Upper lobe of left lung (tissue), 6 donors: Measurements from ENCODE around the gene FBXO41. TPM values are rescaled to one million over a fixed set of nuclear protein-coding genes. Genes with fewer than 3 reads are reported as not detected.

Experiments used
- ATAC-seq, 2 donors: fragments of 200-7000 bp; cut with Tn5 transposase; one replicate each; pipeline ENCODE4 v1.9.1; 2022; ENCODE audit warnings: mild to moderate bottlenecking in 2 of 2, moderate library complexity in 2 of 2; ENCODE audit not compliant: low FRiP score in 2 of 2
- DNase-seq, 2 donors: peaks; one replicate each; pipeline ENCODE4 v3.0.0-alpha.2; 2019 to 2020
- H3K27ac ChIP-seq, 4 donors: fragments of 200-600 bp; sonication (generic); one replicate each; pipeline ENCODE4 v1.5.1; 2016 to 2019
- H3K27me3 ChIP-seq, 4 donors: fragments of 200-600 bp; sonication (generic); one replicate each; pipeline ENCODE4 v1.5.1; 2017 to 2019
- H3K36me3 ChIP-seq, 4 donors: fragments of 200-600 bp; sonication (generic); one replicate each; pipeline ENCODE4 v1.5.1; 2016 to 2019
- H3K4me1 ChIP-seq, 4 donors: fragments of 200-600 bp; sonication (generic); one replicate each; pipeline ENCODE4 v1.5.1; 2018 to 2019
- H3K4me3 ChIP-seq, 4 donors: fragments of 200-600 bp; sonication (generic); one replicate each; pipeline ENCODE4 v1.5.1; 2017 to 2019; ENCODE audit warnings: mild to moderate bottlenecking in 2 of 4, moderate library complexity in 1 of 4
- H3K9me3 ChIP-seq, 4 donors: fragments of 200-600 bp; sonication (generic); one replicate each; pipeline ENCODE4 v1.5.1; 2018 to 2019
- CTCF ChIP-seq, 6 experiments: fragments of 450-650 bp in 4 of 6; fragments of 200-600 bp in 2 of 6; sonication (generic) in 2 of 6; IDR thresholded peaks; one replicate each; pipeline ENCODE4 v1.5.1; 2016 to 2019; ENCODE audit warnings: antibody characterized with exemption in 6 of 6
- EP300 ChIP-seq, 4 donors: sonication (generic); formaldehyde crosslinking; IDR thresholded peaks; one replicate each; pipeline ENCODE4 v1.5.1; 2017; ENCODE audit warnings: antibody characterized with exemption in 4 of 4, control low read depth in 2 of 4
- POLR2A ChIP-seq, 4 donors: fragments of 450-650 bp; IDR thresholded peaks; one replicate each; pipeline ENCODE4 v1.5.1; 2016 to 2017; ENCODE audit warnings: antibody characterized with exemption in 4 of 4, mild to moderate bottlenecking in 2 of 4
- POLR2AphosphoS5 ChIP-seq, 2 donors: sonication (generic); formaldehyde crosslinking; IDR thresholded peaks; one replicate each; pipeline ENCODE4 v1.5.1; 2017; ENCODE audit warnings: antibody characterized with exemption in 2 of 2
- WGBS, 2 donors: methylation state at CpG; one replicate each; pipeline ENCODE4 v1.1.5; 2017 to 2018; 5-methylcytosine and 5-hydroxymethylcytosine counted together
- total RNA-seq, 6 donors: library from RNA; depleted of rRNA in 4 of 6; stranded (reverse); fragments of >200 nt in 4 of 6; gene quantifications; one replicate each; pipeline versions ENCODE4 v1.1.0 to v1.2.1, GENCODE V29; 2016 to 2021
- donor health status: DM: no; HTN: no; CAD: no; lungs with moderate emphysema.
- donor health status: DM: no; HTN: yes; CAD: no; lungs with severe emphysema.

Gene FBXO41
- total RNA-seq, 6 donors from 2014 or later: 1.5 to 9.4 (median 3.9) TPM

- Histone ChIP-seq H3K36me3 (no peaks in the 10 kb centered on the region), H3K9me3 (peaks cover 0 to 4% (median 2%) of the 10 kb centered on the region in 4 donors), H3K27me3 (peaks cover 0 to 52% (median 28%) of the 10 kb centered on the region in 4 donors), H3K4me3 (peak overlapping the region in 2 of 4 donors; percentile 27 to 31), H3K4me1 (peaks cover 14 to 31% (median 25%) of the 10 kb centered on the region in 4 donors), H3K27ac (no peak overlapping the region)
- TF ChIP-seq CTCF (IDR thresholded peaks at IDR 0.05) (no peak), POLR2AphosphoS5 (IDR thresholded peaks at IDR 0.05) (no peak), POLR2A (IDR thresholded peaks at IDR 0.05) (no peak), EP300 (IDR thresholded peaks at IDR 0.05) (no peak)
- 4% methylated on average over 33 to 34 of the region's 34 CpGs for WGBS, 2 donors
- ATAC-seq (peak; percentile 66 to 79), DNase-seq (peak in 1 of 2 donors; percentile 90)
Observed at GRCh38 chr2:73291093-73291460, 6.8 kb upstream of the FBXO41 start.

- 47 to 55% methylated on average over 6 of the region's 6 CpGs for WGBS, 2 donors
- Histone ChIP-seq H3K36me3 (no peaks in the 10 kb centered on the region), H3K27ac (no peak overlapping the region), H3K4me3 (no peak overlapping the region), H3K27me3 (peaks cover 0 to 46% (median 28%) of the 10 kb centered on the region in 4 donors), H3K4me1 (peaks cover 14 to 32% (median 25%) of the 10 kb centered on the region in 4 donors), H3K9me3 (peaks cover 0 to 4% (median 2%) of the 10 kb centered on the region in 4 donors)
- DNase-seq (no peak), ATAC-seq (no peak)
- TF ChIP-seq CTCF (IDR thresholded peaks at IDR 0.05): peak in 2 of 6 experiments; percentile 7 to 14
- TF ChIP-seq POLR2A (IDR thresholded peaks at IDR 0.05): no peak
Observed at GRCh38 chr2:73290049-73290839, 6.0 kb upstream of the FBXO41 start.

- H3K27me3 ChIP-seq: peaks cover 0 to 42% (median 25%) of the 10 kb centered on the region in 4 donors
- H3K27ac ChIP-seq: no peak overlapping the region
Observed at GRCh38 chr2:73289304-73289703, 5.0 kb upstream of the FBXO41 start.

DNA sequence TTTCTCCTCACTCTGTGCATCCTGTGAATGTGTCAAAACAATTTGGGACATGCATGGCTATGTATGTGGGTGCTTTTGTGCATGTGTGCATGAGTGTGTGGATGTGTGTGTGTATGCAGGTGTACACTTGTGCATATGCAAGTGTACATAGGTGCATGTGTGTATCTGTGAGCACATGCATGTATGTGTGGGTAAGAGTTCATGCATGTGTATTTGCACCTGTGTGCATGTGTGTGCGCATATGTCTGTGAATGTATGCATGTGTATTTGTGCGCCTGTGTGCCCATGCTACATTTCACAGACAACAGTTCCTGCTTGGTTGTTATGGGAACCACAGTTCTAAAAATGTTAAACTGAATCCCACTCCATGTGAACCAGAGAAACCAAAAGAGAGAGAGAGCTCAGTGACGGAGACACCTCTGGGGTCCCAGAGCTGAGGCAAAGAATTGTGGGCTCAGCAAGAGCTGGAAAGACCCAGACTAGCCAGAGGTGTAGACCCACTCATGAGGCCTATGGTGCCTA is 1.9 kb upstream of the FBXO41 start:
- peaks cover 0 to 16% (median 5%) of the 10 kb centered on the region in 4 donors for H3K27me3 ChIP-seq

More at GRCh38 chr2:73289304-73289703, 5.0 kb upstream of the FBXO41 start:
- peaks cover 0 to 3% (median under 1%) of the 10 kb centered on the region in 4 donors for H3K9me3 ChIP-seq
- no peak for DNase-seq
- H3K4me1 ChIP-seq: peaks cover 20 to 41% (median 34%) of the 10 kb centered on the region in 4 donors
- no peaks in the 10 kb centered on the region for H3K36me3 ChIP-seq
- TF ChIP-seq EP300 (IDR thresholded peaks at IDR 0.05) (no peak), POLR2A (IDR thresholded peaks at IDR 0.05) (no peak), POLR2AphosphoS5 (IDR thresholded peaks at IDR 0.05) (no peak), CTCF (IDR thresholded peaks at IDR 0.05) (no peak)
- H3K4me3 ChIP-seq: no peak overlapping the region
- no peak for ATAC-seq

More for the DNA sequence above, 1.9 kb upstream of the FBXO41 start:
- no peak overlapping the region for H3K4me3 ChIP-seq
- DNase-seq (no peak), ATAC-seq (no peak)
- peaks cover 12 to 24% (median 20%) of the 10 kb centered on the region in 4 donors for H3K4me1 ChIP-seq
- H3K36me3 ChIP-seq: no peaks in the 10 kb centered on the region
- no peak overlapping the region for H3K27ac ChIP-seq
- H3K9me3 ChIP-seq: no peaks in the 10 kb centered on the region
- 81 to 88% methylated on average over 3 of the region's 3 CpGs for WGBS, 2 donors
- TF ChIP-seq EP300 (IDR thresholded peaks at IDR 0.05) (no peak), POLR2A (IDR thresholded peaks at IDR 0.05) (no peak), POLR2AphosphoS5 (IDR thresholded peaks at IDR 0.05) (no peak), CTCF (IDR thresholded peaks at IDR 0.05) (no peak)
